Esophagus muscularis mucosa (tissue), 4 donors: ENCODE data around the gene BCAP29.

ENCODE experiments used
- CTCF ChIP-seq, 3 experiments: fragments of 200-600 bp in 2 of 3; fragments of 450-650 bp in 1 of 3; sonication (generic) in 2 of 3; IDR thresholded peaks; one replicate each; pipeline ENCODE4 v1.5.1; 2017 to 2019; ENCODE audit warnings: antibody characterized with exemption in 3 of 3, mild to moderate bottlenecking in 2 of 3, moderate library complexity in 1 of 3
- EP300 ChIP-seq: sonication (generic); formaldehyde crosslinking; IDR thresholded peaks from one replicate; pipeline ENCODE4 v1.6.1; 2017; ENCODE audit warnings: antibody characterized with exemption
- POLR2A ChIP-seq: fragments of 450-650 bp; IDR thresholded peaks from one replicate; pipeline ENCODE4 v1.6.1; 2017; ENCODE audit warnings: antibody characterized with exemption, moderate library complexity, mild to moderate bottlenecking, low read depth
- POLR2AphosphoS5 ChIP-seq, 2 donors: sonication (generic); formaldehyde crosslinking; IDR thresholded peaks; one replicate each; pipeline ENCODE4 v1.6.1; 2017; ENCODE audit warnings: antibody characterized with exemption in 2 of 2

DNA sequence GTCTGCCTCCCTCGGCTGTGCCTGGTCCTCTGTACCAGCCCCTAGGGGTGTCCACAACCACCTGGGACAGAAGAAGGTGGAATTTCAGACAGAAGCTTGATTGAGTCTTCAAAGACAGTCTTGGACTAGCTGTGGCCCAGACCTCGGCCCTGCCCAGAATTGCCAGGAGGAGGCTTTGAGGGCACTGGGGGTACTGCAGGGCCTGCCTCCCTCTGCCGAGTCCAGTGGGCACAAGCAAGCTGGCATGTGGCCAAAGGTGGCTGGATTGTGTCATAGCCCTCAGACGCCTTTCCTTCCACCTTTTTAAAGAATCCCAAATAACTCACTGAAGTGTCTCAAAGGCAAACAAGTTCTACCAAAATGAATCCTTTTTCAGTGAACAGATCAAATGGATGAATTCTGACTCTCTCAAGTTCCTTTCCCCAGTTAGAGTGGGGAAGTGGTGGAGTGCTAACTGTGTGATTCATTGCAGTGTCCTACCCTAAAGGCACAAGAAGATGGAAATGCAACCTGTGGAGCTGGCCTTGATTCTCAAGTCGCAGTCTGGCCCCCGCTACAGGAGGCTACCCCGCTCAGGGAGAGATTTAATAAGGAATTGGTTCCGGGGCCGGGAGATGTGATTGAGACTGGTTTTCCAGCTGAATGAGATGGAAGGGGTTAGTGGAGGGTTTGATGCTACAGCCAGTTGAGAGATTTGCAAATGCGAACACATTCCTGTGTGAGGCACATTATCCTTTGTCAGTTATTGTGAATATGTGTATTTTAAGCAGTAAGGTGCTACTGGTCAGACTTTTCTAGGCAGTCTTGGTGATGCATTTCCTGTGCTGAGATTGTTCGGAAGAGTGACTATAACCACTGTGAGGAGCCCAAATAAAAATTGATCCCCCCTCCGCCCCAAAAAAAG is 51.8 kb downstream of the BCAP29 start:
- TF ChIP-seq CTCF (IDR thresholded peaks at IDR 0.05) (no peak), POLR2AphosphoS5 (IDR thresholded peaks at IDR 0.05) (no peak), EP300 (no peak), POLR2A (no peak)
